A549 (cell line): ENCODE measurements around the gene PDE6D. TPM values are rescaled to one million over a fixed set of nuclear protein-coding genes. Genes with fewer than 3 reads are reported as not detected.

ENCODE experiments used
- ATAC-seq, 2 experiments: fragments of 200-7000 bp in 1 of 2; fragments of >200 bp in 1 of 2; cut with Nextera tagmentation in 1 of 2; cut with Tn5 transposase in 1 of 2; 3 replicates each; pipeline versions ENCODE4 v1.8.0 to v1.9.1; 2018 to 2020; ENCODE audit warnings: mild to moderate bottlenecking in 1 of 2, moderate library complexity in 1 of 2
- CTCF ChIA-PET: fragments of 300-600 bp; sonication (Branson Sonifier 250); formaldehyde crosslinking; extraction: SDS; loops from one replicate; lab custom pipeline; 2021; ENCODE audit warnings: antibody characterized with exemption, inconsistent platforms; lab: Yijun Ruan, JAX
- POLR2A ChIA-PET: fragments of 350-600 bp; formaldehyde crosslinking; extraction: SDS; loops from one replicate; lab custom pipeline; 2021; ENCODE audit warnings: antibody characterized with exemption, inconsistent platforms; lab: Yijun Ruan, JAX
- DNase-seq, 2 experiments: peaks; one replicate each; pipeline versions ENCODE4 v3.0.0 to v3.0.0-alpha.2; 2011 to 2016; ENCODE audit warnings: low read depth in 1 of 2, low spot score in 1 of 2
- FAIRE-seq: peaks from 2 replicates; lab custom pipeline; 2011; peaks lifted over from hg19 to GRCh38; lab: Jason Lieb, UNC
- H3K27ac ChIP-seq, 2 experiments: fragments of >200 bp; sonication (Bioruptor Twin); formaldehyde crosslinking; 3 replicates each; pipeline ENCODE4 v1.5.1; 2016 to 2017
- H3K4me1 ChIP-seq: fragments of >200 bp; sonication (Bioruptor Twin); formaldehyde crosslinking; 3 replicates; pipeline ENCODE4 v1.6.1; 2016
- H3K4me2 ChIP-seq: fragments of >200 bp; sonication (Bioruptor Twin); formaldehyde crosslinking; 3 replicates; pipeline ENCODE4 v1.6.1; 2016
- H3K4me3 ChIP-seq: fragments of >200 bp; sonication (Bioruptor Twin); formaldehyde crosslinking; 3 replicates; pipeline ENCODE4 v1.5.1; 2016
- H3K9me3 ChIP-seq: fragments of >200 bp; sonication (Bioruptor Twin); formaldehyde crosslinking; 3 replicates; pipeline ENCODE4 v1.6.1; 2016
- EHF ChIP-seq: fragments of 250-450 bp; sonication (Bioruptor Pico); IDR thresholded peaks from 2 replicates; pipeline ENCODE4 v1.5.0; 2020; ENCODE audit warnings: mild to moderate bottlenecking
- EHMT2 ChIP-seq: fragments of 200-600 bp; sonication (generic); IDR thresholded peaks from 2 replicates; pipeline ENCODE4 v1.6.1; 2016; ENCODE audit warnings: antibody characterized with exemption, low read depth, mild to moderate bottlenecking, moderate library complexity
- EP300 ChIP-seq, 2 experiments: fragments of >200 bp; sonication (Bioruptor Twin); formaldehyde crosslinking; IDR thresholded peaks; 2 replicates in 1 of 2; 3 replicates in 1 of 2; pipeline ENCODE4 v1.6.1; 2016 to 2017
- FOSL2 ChIP-seq, 2 experiments: fragments of 450-650 bp in 1 of 2; fragments of >200 bp in 1 of 2; sonication (Bioruptor Twin) in 1 of 2; formaldehyde crosslinking; IDR thresholded peaks; 2 replicates each; pipeline versions ENCODE4 v1.5.0 to v1.6.1; 2016 to 2020; ENCODE audit warnings: mild to moderate bottlenecking in 1 of 2, moderate library complexity in 1 of 2
- HDAC2 ChIP-seq: fragments of 200-600 bp; sonication (generic); IDR thresholded peaks from 2 replicates; pipeline ENCODE4 v1.6.1; 2016
- HMGXB4 ChIP-seq: fragments of 250-450 bp; sonication (Bioruptor Pico); IDR thresholded peaks from 2 replicates; pipeline ENCODE4 v1.5.0; 2021; ENCODE audit warnings: mild to moderate bottlenecking, moderate library complexity, borderline replicate concordance
- HOXA7 ChIP-seq: fragments of 250-450 bp; sonication (Bioruptor Pico); IDR thresholded peaks from 2 replicates; pipeline ENCODE4 v1.5.0; 2020; ENCODE audit warnings: mild to moderate bottlenecking, moderate library complexity
- HOXB5 ChIP-seq: fragments of 250-450 bp; sonication (Bioruptor Pico); IDR thresholded peaks from 2 replicates; pipeline ENCODE4 v1.5.0; 2020; ENCODE audit warnings: mild to moderate bottlenecking, moderate library complexity
- JUN ChIP-seq, 2 experiments: fragments of >200 bp; sonication (Bioruptor Twin); formaldehyde crosslinking; IDR thresholded peaks; 2 replicates in 1 of 2; 3 replicates in 1 of 2; pipeline ENCODE4 v1.6.1; 2016 to 2017
- JUNB ChIP-seq: fragments of >200 bp; sonication (Bioruptor Twin); formaldehyde crosslinking; IDR thresholded peaks from 2 replicates; pipeline ENCODE4 v1.6.1; 2016
- KDM5A ChIP-seq: fragments of 200-600 bp; sonication (generic); IDR thresholded peaks from 2 replicates; pipeline ENCODE4 v1.6.1; 2016; ENCODE audit warnings: antibody characterized with exemption, mild to moderate bottlenecking
- MAZ ChIP-seq: fragments of 150-350 bp; IDR thresholded peaks from 2 replicates; pipeline ENCODE4 v1.6.1; 2014; ENCODE audit warnings: antibody characterized with exemption, low read depth, low read length, borderline replicate concordance
- NFE2L2 ChIP-seq: fragments of 150-350 bp; conservative IDR thresholded peaks from 2 replicates; pipeline ENCODE4 v1.6.1; 2014; ENCODE audit warnings: low read length
- NPAS2 ChIP-seq: fragments of 250-450 bp; sonication (Bioruptor Pico); IDR thresholded peaks from 2 replicates; pipeline ENCODE4 v1.8.0; 2022; ENCODE audit warnings: mild to moderate bottlenecking, moderate library complexity, borderline replicate concordance
- NR3C1 ChIP-seq: fragments of >200 bp; sonication (Bioruptor Twin); formaldehyde crosslinking; IDR thresholded peaks from 3 replicates; pipeline ENCODE4 v1.6.1; 2017
- POLR2A ChIP-seq: IDR thresholded peaks from 2 replicates; pipeline ENCODE4 v1.6.1; 2012; ENCODE audit warnings: mild to moderate bottlenecking, low read length
- RAD21 ChIP-seq, 2 experiments: fragments of >200 bp in 1 of 2; sonication (Bioruptor Twin) in 1 of 2; formaldehyde crosslinking in 1 of 2; IDR thresholded peaks in 1 of 2; conservative IDR thresholded peaks in 1 of 2; 2 replicates in 1 of 2; 3 replicates in 1 of 2; pipeline ENCODE4 v1.6.1; 2012 to 2018; ENCODE audit warnings: inconsistent platforms in 1 of 2
- RCOR1 ChIP-seq: fragments of 150-350 bp; IDR thresholded peaks from 2 replicates; pipeline ENCODE4 v1.6.1; 2014; ENCODE audit warnings: antibody characterized with exemption, low read length, low read depth
- TFCP2L1 ChIP-seq: fragments of 250-450 bp; sonication (Bioruptor Pico); IDR thresholded peaks from 2 replicates; pipeline ENCODE4 v1.5.0; 2021; ENCODE audit warnings: mild to moderate bottlenecking
- ZFP36 ChIP-seq: fragments of 450-650 bp; IDR thresholded peaks from 2 replicates; pipeline ENCODE4 v1.6.1; 2014; ENCODE audit warnings: borderline replicate concordance; ENCODE audit not compliant: partially characterized antibody
- ZSCAN20 ChIP-seq: fragments of 250-450 bp; sonication (Bioruptor Pico); IDR thresholded peaks from 2 replicates; pipeline ENCODE4 v1.8.0; 2022; ENCODE audit warnings: mild to moderate bottlenecking, moderate library complexity
- WGBS: methylation state at CpG from one replicate; pipeline ENCODE4 v1.1.6; 2017; ENCODE audit errors: missing lambda C conversion rate; 5-methylcytosine and 5-hydroxymethylcytosine counted together
- polyA plus RNA-seq, 4 experiments: library from polyadenylated mRNA; depleted of rRNA in 3 of 4; stranded (reverse); fragments of >200 nt; fragmentation: RNase III in 1 of 4; extraction: RNeasy Plus Mini Kit Qiagen cat#74134 plus additional on column Dnase treatment in 1 of 4; gene quantifications; 2 replicates in 3 of 4; 3 replicates in 1 of 4; pipeline ENCODE4 v1.2.3, GENCODE V29; 2011 to 2017
- TF ChIP-seq, protein P1 (sequence below): fragments of >200 bp; sonication (Bioruptor Twin); formaldehyde crosslinking; IDR thresholded peaks from 3 replicates; pipeline ENCODE4 v1.5.1; 2016
- TF ChIP-seq, protein P2 (sequence below): fragments of 250-450 bp; sonication (Bioruptor Pico); IDR thresholded peaks from 2 replicates; pipeline ENCODE4 v1.5.0; 2020; ENCODE audit warnings: low read depth, mild to moderate bottlenecking, moderate library complexity

The PDE6D gene
- polyA plus RNA-seq, 2 of the 4 experiments (the other 2 are of a cell fraction), result 27.3 to 51.3 TPM

GRCh38 chr2:231686192-231687100 is 94.6 kb downstream of the PDE6D start:
- no peak overlapping the region for H3K27ac ChIP-seq
- H3K4me1 ChIP-seq, result peaks cover 11% of the 10 kb centered on the region
- TF ChIP-seq ZFP36, result peak; percentile 3
- no peak for TF ChIP-seq HDAC2
- no peak for DNase-seq
- no peak for FAIRE-seq
- 80% methylated on average over 10 of the region's 11 CpGs for WGBS
- ChIA-PET POLR2A (interaction anchor here (0.7 to 1.5 kb wide), 3 partner anchors 20 to 22 kb away, joined by 3 to 7 read pairs (median 4); partner anchors contain the start of gene PTMA), CTCF (interaction anchor here (1.3 to 95.1 kb wide), 4 partner anchors 3 to 118 kb away, joined by 3 to 4158 read pairs (median 2080); partner anchors contain the start of gene PTMA)
- H3K9me3 ChIP-seq, result no peaks in the 10 kb centered on the region
- no peak overlapping the region for H3K4me3 ChIP-seq
- 0 out of 6 replicates have a peak, but pooled peaks of 1 of the 2 experiments have one; percentile 2 for ATAC-seq
- no peak overlapping the region for H3K4me2 ChIP-seq

- 76% methylated on average over 14 of the region's 20 CpGs for WGBS
- DNase-seq, result no peak
- POLR2A ChIA-PET, result interaction anchor here (1.1 to 2.0 kb wide), 3 partner anchors 12 to 22 kb away, joined by 4 to 10 read pairs (median 6); partner anchors contain the start of gene PTMA
- H3K9me3 ChIP-seq, result no peaks in the 10 kb centered on the region
- H3K4me2 ChIP-seq, result no peak overlapping the region
- TF ChIP-seq TFCP2L1, result no peak
- TF ChIP-seq ZFP36, result no peak
- no peak for TF ChIP-seq EHMT2
- no peak for TF ChIP-seq NFE2L2
- no peak for TF ChIP-seq POLR2A
- TF ChIP-seq, protein P1, sequence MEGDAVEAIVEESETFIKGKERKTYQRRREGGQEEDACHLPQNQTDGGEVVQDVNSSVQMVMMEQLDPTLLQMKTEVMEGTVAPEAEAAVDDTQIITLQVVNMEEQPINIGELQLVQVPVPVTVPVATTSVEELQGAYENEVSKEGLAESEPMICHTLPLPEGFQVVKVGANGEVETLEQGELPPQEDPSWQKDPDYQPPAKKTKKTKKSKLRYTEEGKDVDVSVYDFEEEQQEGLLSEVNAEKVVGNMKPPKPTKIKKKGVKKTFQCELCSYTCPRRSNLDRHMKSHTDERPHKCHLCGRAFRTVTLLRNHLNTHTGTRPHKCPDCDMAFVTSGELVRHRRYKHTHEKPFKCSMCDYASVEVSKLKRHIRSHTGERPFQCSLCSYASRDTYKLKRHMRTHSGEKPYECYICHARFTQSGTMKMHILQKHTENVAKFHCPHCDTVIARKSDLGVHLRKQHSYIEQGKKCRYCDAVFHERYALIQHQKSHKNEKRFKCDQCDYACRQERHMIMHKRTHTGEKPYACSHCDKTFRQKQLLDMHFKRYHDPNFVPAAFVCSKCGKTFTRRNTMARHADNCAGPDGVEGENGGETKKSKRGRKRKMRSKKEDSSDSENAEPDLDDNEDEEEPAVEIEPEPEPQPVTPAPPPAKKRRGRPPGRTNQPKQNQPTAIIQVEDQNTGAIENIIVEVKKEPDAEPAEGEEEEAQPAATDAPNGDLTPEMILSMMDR, result peak; percentile 5; the same call in 1 of the 3 replicates
- FAIRE-seq, result no peak
- CTCF ChIA-PET, result interaction anchor here (78.4 to 95.1 kb wide), 2 partner anchors 2 to 34 kb away, joined by 4158 read pairs; partner anchors contain the start of gene PTMA
- peaks cover 15% of the 10 kb centered on the region for H3K4me1 ChIP-seq
- no peak overlapping the region for H3K4me3 ChIP-seq
- peak in 1 of 2 experiments; percentile 40; a peak in 3 of 6 replicates for ATAC-seq
- no peak overlapping the region for H3K27ac ChIP-seq
Measured at GRCh38 chr2:231685349-231686191, 95.5 kb downstream of the PDE6D start.

DNA sequence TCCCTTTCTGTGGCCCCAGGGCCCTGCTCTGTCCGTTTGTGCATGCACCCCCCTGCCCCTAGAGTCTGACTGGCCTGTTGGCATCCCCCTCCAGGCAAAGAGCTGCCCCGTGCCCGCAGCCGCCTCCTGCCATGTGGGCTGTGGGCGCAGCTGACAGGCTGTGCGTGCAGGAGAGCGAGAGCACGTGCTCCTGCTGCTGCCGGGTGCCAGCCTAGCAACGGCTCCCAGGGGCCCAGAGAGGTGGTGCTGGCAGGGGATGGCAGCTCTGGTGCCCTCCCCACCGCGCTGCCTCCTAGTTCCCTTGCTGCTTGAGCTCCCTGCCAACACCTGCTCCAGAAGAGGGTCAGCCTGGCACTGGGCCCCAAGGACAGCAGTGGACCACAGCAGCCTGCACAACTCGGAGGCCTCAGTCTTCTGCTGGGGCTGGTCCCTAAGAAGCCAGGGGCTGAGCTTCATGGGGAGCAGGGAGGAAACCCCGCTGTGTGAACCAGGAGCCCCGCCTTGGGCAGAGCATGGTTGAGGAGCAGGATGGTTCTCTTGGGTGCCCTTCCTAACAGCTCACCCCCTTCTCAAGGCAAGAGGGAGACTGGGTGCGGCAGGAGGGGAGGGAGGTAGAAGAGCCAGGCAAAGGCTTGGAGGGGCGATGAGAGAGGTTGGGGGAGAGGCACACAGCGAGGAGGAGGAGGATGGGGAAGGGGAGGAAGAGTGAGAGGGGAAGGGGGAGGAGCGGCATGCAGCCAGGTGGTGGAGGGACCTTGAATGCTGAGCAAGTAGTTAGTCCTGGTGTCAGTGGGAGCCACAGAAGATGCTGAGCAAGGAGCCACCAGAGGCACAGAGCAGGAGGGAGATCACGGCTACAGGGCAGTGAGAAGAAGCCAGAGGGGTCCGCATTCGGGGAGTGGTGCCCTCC is 96.5 kb downstream of the PDE6D start:
- FAIRE-seq (no peak), ATAC-seq (no peak), DNase-seq (no peak)
- H3K9me3 ChIP-seq, result no peaks in the 10 kb centered on the region
- peaks cover 20% of the 10 kb centered on the region for H3K4me1 ChIP-seq
- no peak overlapping the region for H3K4me2 ChIP-seq
- no peak overlapping the region for H3K4me3 ChIP-seq
- ChIA-PET POLR2A (interaction anchor here (0.6 to 2.0 kb wide), 4 partner anchors 11 to 80 kb away, joined by 3 to 10 read pairs (median 5); partner anchors contain the start of gene PTMA), CTCF (interaction anchor here (1.2 to 95.1 kb wide), 4 partner anchors 1 to 122 kb away, joined by 3 to 4158 read pairs (median 2081); partner anchors contain the start of gene PTMA)
- H3K27ac ChIP-seq, result no peak overlapping the region
- 75% methylated on average over 20 of the region's 22 CpGs for WGBS
- TF ChIP-seq RAD21 (conservative IDR thresholded peaks at IDR 0.05 in 1 of 2, IDR thresholded peaks at IDR 0.05 in 1 of 2) (no peak), ZSCAN20 (CRISPR knock-in tag) (no peak), EHF (CRISPR knock-in tag) (no peak), FOSL2 (IDR thresholded peaks at IDR 0.05) (no peak), FOSL2 (CRISPR knock-in tag; IDR thresholded peaks at IDR 0.05) (no peak), HOXB5 (CRISPR knock-in tag) (no peak), JUNB (no peak), NR3C1 (no peak), HOXA7 (CRISPR knock-in tag) (no peak), KDM5A (no peak), JUN (IDR thresholded peaks at IDR 0.05) (no peak), MAZ (no peak), NFE2L2 (no peak), NPAS2 (CRISPR knock-in tag) (no peak), EP300 (IDR thresholded peaks at IDR 0.05) (no peak), RCOR1 (no peak), HMGXB4 (CRISPR knock-in tag) (no peak)
- TF ChIP-seq, protein P2, sequence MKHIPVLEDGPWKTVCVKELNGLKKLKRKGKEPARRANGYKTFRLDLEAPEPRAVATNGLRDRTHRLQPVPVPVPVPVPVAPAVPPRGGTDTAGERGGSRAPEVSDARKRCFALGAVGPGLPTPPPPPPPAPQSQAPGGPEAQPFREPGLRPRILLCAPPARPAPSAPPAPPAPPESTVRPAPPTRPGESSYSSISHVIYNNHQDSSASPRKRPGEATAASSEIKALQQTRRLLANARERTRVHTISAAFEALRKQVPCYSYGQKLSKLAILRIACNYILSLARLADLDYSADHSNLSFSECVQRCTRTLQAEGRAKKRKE (CRISPR knock-in tag), result no peak
